Body of pancreas (tissue), 4 donors: ENCODE measurements around the gene GFAP.

Source experiments
- CTCF ChIP-seq, 7 experiments: fragments of 450-650 bp in 4 of 7; fragments of 200-600 bp in 3 of 7; sonication (generic) in 3 of 7; IDR thresholded peaks; one replicate each; pipeline ENCODE4 v1.5.1; 2016 to 2019; ENCODE audit warnings: antibody characterized with exemption in 7 of 7
- POLR2A ChIP-seq, 3 donors: fragments of 450-650 bp; IDR thresholded peaks; one replicate each; pipeline ENCODE4 v1.6.1; 2016; ENCODE audit warnings: antibody characterized with exemption in 3 of 3, mild to moderate bottlenecking in 2 of 3

GRCh38 chr17:44859701-44860100 is 55.6 kb downstream of the GFAP start:
- TF ChIP-seq CTCF (IDR thresholded peaks at IDR 0.05), result no peak
- TF ChIP-seq POLR2A (IDR thresholded peaks at IDR 0.05), result no peak
